ENCODE results near the gene BRPF3. TPM values are rescaled to one million over a fixed set of nuclear protein-coding genes. Genes with fewer than 3 reads are reported as not detected.

BRPF3 gene
- total RNA-seq, 1 donor from 2014 or later, result 28.2 TPM

GRCh38 chr6:36222924-36223323 is 26.4 kb downstream of the BRPF3 start:
- H3K9me3 Mint-ChIP-seq (ENCODE audit: low read depth), result no peaks in the 10 kb centered on the region
- TF ChIP-seq, protein P1, sequence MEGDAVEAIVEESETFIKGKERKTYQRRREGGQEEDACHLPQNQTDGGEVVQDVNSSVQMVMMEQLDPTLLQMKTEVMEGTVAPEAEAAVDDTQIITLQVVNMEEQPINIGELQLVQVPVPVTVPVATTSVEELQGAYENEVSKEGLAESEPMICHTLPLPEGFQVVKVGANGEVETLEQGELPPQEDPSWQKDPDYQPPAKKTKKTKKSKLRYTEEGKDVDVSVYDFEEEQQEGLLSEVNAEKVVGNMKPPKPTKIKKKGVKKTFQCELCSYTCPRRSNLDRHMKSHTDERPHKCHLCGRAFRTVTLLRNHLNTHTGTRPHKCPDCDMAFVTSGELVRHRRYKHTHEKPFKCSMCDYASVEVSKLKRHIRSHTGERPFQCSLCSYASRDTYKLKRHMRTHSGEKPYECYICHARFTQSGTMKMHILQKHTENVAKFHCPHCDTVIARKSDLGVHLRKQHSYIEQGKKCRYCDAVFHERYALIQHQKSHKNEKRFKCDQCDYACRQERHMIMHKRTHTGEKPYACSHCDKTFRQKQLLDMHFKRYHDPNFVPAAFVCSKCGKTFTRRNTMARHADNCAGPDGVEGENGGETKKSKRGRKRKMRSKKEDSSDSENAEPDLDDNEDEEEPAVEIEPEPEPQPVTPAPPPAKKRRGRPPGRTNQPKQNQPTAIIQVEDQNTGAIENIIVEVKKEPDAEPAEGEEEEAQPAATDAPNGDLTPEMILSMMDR (IDR thresholded peaks at IDR 0.05), result no peak
- H3K27ac Mint-ChIP-seq (ENCODE audit: unreplicated experiment), result no peak overlapping the region
- peaks cover 32% of the 10 kb centered on the region for H3K36me3 Mint-ChIP-seq (ENCODE audit: low read depth)
- no peaks in the 10 kb centered on the region for H3K27me3 Mint-ChIP-seq (ENCODE audit: low read depth)
- H3K4me1 Mint-ChIP-seq (ENCODE audit: low read depth), result peaks cover 5% of the 10 kb centered on the region
- DNase-seq (ENCODE audit: low spot score), result no peak
- no peak overlapping the region for H3K4me3 Mint-ChIP-seq (ENCODE audit: unreplicated experiment)

- no peak for DNase-seq (ENCODE audit: low spot score)
- H3K4me3 Mint-ChIP-seq (ENCODE audit: unreplicated experiment), result no peak overlapping the region
- no peaks in the 10 kb centered on the region for H3K9me3 Mint-ChIP-seq (ENCODE audit: low read depth)
- TF ChIP-seq, protein P1 (IDR thresholded peaks at IDR 0.05), result no peak
- H3K27me3 Mint-ChIP-seq (ENCODE audit: low read depth), result no peaks in the 10 kb centered on the region
- H3K36me3 Mint-ChIP-seq (ENCODE audit: low read depth), result peaks cover 31% of the 10 kb centered on the region
- H3K4me1 Mint-ChIP-seq (ENCODE audit: low read depth), result peaks cover 5% of the 10 kb centered on the region
- no peak overlapping the region for H3K27ac Mint-ChIP-seq (ENCODE audit: unreplicated experiment)
Measured at GRCh38 chr6:36223706-36224105, 27.2 kb downstream of the BRPF3 start.

GRCh38 chr6:36224918-36225461 is 28.4 kb downstream of the BRPF3 start:
- H3K36me3 Mint-ChIP-seq (ENCODE audit: low read depth), result peaks cover 40% of the 10 kb centered on the region
- no peak for DNase-seq (ENCODE audit: low spot score)

GRCh38 chr6:36226438-36227047 is 30.0 kb downstream of the BRPF3 start:
- TF ChIP-seq, protein P1 (IDR thresholded peaks at IDR 0.05), result no peak
- H3K4me3 Mint-ChIP-seq (ENCODE audit: unreplicated experiment), result no peak overlapping the region
- no peaks in the 10 kb centered on the region for H3K27me3 Mint-ChIP-seq (ENCODE audit: low read depth)
- no peak for DNase-seq (ENCODE audit: low spot score)
- H3K9me3 Mint-ChIP-seq (ENCODE audit: low read depth), result no peaks in the 10 kb centered on the region
- H3K27ac Mint-ChIP-seq (ENCODE audit: unreplicated experiment), result no peak overlapping the region
- H3K36me3 Mint-ChIP-seq (ENCODE audit: low read depth), result peaks cover 54% of the 10 kb centered on the region
- H3K4me1 Mint-ChIP-seq (ENCODE audit: low read depth), result peaks cover 5% of the 10 kb centered on the region

More at GRCh38 chr6:36224918-36225461, 28.4 kb downstream of the BRPF3 start:
- Mint-ChIP-seq H3K27me3 (ENCODE audit: low read depth) (no peaks in the 10 kb centered on the region), H3K4me3 (ENCODE audit: unreplicated experiment) (no peak overlapping the region), H3K4me1 (ENCODE audit: low read depth) (peaks cover 5% of the 10 kb centered on the region), H3K9me3 (ENCODE audit: low read depth) (no peaks in the 10 kb centered on the region), H3K27ac (ENCODE audit: unreplicated experiment) (no peak overlapping the region)
- TF ChIP-seq, protein P1 (IDR thresholded peaks at IDR 0.05), result no peak

DNA sequence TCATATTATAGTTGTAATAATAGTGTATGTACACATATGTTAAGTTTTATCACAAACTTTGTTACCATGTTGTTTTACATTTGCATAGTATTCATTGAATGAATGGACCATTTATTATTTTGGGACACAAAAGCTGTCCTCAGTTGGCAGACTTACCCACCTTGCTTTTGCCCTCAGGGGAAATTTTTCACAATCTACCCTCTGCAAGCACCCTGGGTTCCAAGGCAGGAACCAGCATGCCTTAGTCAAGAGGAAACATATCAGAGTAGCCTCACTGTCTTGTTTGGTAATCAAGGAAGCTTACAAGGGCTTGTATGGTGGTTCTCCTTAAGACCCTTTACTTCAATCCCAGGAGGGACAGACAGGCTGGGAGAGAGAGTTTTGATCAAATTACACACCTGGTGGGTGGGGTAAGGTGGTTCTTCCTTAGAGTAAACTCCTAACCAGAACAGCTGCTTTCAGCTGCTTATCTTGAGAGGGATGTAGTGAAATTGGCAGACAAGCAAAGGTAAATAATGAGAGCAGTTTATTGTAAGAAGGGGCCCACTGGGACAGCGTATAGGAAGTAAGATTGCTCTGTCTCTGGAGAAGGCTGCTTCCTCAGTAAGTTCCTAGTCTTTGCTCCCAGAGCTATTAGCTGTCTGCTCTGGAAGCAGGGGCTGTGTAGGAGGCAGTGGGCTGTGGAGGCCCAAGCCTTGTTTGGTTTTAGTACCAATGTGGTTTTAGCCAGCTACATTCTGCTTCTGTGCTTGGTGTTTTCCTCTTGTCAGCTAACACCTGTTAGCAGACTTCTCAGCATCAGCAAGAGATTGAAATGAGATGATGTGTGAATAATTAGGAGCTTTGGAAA is 31.1 kb downstream of the BRPF3 start:
- DNase-seq (ENCODE audit: low spot score), result no peak
- Mint-ChIP-seq H3K27ac (ENCODE audit: unreplicated experiment) (no peak overlapping the region), H3K27me3 (ENCODE audit: low read depth) (no peaks in the 10 kb centered on the region), H3K9me3 (ENCODE audit: low read depth) (no peaks in the 10 kb centered on the region), H3K4me1 (ENCODE audit: low read depth) (peaks cover 5% of the 10 kb centered on the region), H3K36me3 (ENCODE audit: low read depth) (peaks cover 59% of the 10 kb centered on the region), H3K4me3 (ENCODE audit: unreplicated experiment) (no peak overlapping the region)
- TF ChIP-seq, protein P1 (IDR thresholded peaks at IDR 0.05), result no peak
